ENCODE results near the gene RANBP1. TPM values are rescaled to one million over a fixed set of nuclear protein-coding genes. Genes with fewer than 3 reads are reported as not detected.

The RANBP1 gene
- total RNA-seq, 1 donor from 2014 or later, result 142 TPM

GRCh38 chr22:20146777-20147176 lies 30.9 kb downstream of the RANBP1 start:
- no peak overlapping the region for H3K4me3 Mint-ChIP-seq (ENCODE audit: unreplicated experiment)
- H3K9me3 Mint-ChIP-seq (ENCODE audit: unreplicated experiment), result no peaks in the 10 kb centered on the region
- DNase-seq (ENCODE audit: low spot score), result no peak
- peaks cover 2% of the 10 kb centered on the region for H3K27me3 Mint-ChIP-seq (ENCODE audit: unreplicated experiment)
- H3K4me1 Mint-ChIP-seq (ENCODE audit: unreplicated experiment), result no peaks in the 10 kb centered on the region
- no peaks in the 10 kb centered on the region for H3K36me3 Mint-ChIP-seq (ENCODE audit: low read depth, unreplicated experiment)
- TF ChIP-seq CTCF (IDR thresholded peaks at IDR 0.05; ENCODE audit: unreplicated experiment), result no peak
- H3K27ac Mint-ChIP-seq (ENCODE audit: unreplicated experiment), result no peak overlapping the region

GRCh38 chr22:20147237-20147988 lies 31.5 kb downstream of the RANBP1 start:
- H3K4me3 Mint-ChIP-seq (ENCODE audit: unreplicated experiment), result no peak overlapping the region
- DNase-seq (ENCODE audit: low spot score), result no peak
- H3K27me3 Mint-ChIP-seq (ENCODE audit: unreplicated experiment), result peaks cover 5% of the 10 kb centered on the region
- H3K27ac Mint-ChIP-seq (ENCODE audit: unreplicated experiment), result no peak overlapping the region
- H3K36me3 Mint-ChIP-seq (ENCODE audit: low read depth, unreplicated experiment), result no peaks in the 10 kb centered on the region
- no peaks in the 10 kb centered on the region for H3K9me3 Mint-ChIP-seq (ENCODE audit: unreplicated experiment)
- TF ChIP-seq CTCF (IDR thresholded peaks at IDR 0.05; ENCODE audit: unreplicated experiment), result no peak
- H3K4me1 Mint-ChIP-seq (ENCODE audit: unreplicated experiment), result no peaks in the 10 kb centered on the region

GRCh38 chr22:20148414-20148813 lies 32.5 kb downstream of the RANBP1 start:
- no peaks in the 10 kb centered on the region for H3K4me1 Mint-ChIP-seq (ENCODE audit: unreplicated experiment)
- no peaks in the 10 kb centered on the region for H3K36me3 Mint-ChIP-seq (ENCODE audit: low read depth, unreplicated experiment)
- no peak overlapping the region for H3K4me3 Mint-ChIP-seq (ENCODE audit: unreplicated experiment)
- no peak for DNase-seq (ENCODE audit: low spot score)
- no peaks in the 10 kb centered on the region for H3K9me3 Mint-ChIP-seq (ENCODE audit: unreplicated experiment)
- TF ChIP-seq CTCF (IDR thresholded peaks at IDR 0.05; ENCODE audit: unreplicated experiment), result no peak
- peaks cover 5% of the 10 kb centered on the region for H3K27me3 Mint-ChIP-seq (ENCODE audit: unreplicated experiment)
- no peak overlapping the region for H3K27ac Mint-ChIP-seq (ENCODE audit: unreplicated experiment)

- Mint-ChIP-seq H3K4me3 (ENCODE audit: unreplicated experiment) (no peak overlapping the region), H3K27ac (ENCODE audit: unreplicated experiment) (no peak overlapping the region), H3K36me3 (ENCODE audit: low read depth, unreplicated experiment) (no peaks in the 10 kb centered on the region), H3K4me1 (ENCODE audit: unreplicated experiment) (no peaks in the 10 kb centered on the region), H3K9me3 (ENCODE audit: unreplicated experiment) (no peaks in the 10 kb centered on the region), H3K27me3 (ENCODE audit: unreplicated experiment) (peaks cover 7% of the 10 kb centered on the region)
- DNase-seq (ENCODE audit: low spot score), result no peak
- TF ChIP-seq CTCF (IDR thresholded peaks at IDR 0.05; ENCODE audit: unreplicated experiment), result no peak
These were observed 33.6 kb downstream of the RANBP1 start for GRCh38 chr22:20149257-20150250.

Measured in endothelial cell (in vitro differentiated cells).